Measurements from ENCODE around the gene TCEAL8.

DNA sequence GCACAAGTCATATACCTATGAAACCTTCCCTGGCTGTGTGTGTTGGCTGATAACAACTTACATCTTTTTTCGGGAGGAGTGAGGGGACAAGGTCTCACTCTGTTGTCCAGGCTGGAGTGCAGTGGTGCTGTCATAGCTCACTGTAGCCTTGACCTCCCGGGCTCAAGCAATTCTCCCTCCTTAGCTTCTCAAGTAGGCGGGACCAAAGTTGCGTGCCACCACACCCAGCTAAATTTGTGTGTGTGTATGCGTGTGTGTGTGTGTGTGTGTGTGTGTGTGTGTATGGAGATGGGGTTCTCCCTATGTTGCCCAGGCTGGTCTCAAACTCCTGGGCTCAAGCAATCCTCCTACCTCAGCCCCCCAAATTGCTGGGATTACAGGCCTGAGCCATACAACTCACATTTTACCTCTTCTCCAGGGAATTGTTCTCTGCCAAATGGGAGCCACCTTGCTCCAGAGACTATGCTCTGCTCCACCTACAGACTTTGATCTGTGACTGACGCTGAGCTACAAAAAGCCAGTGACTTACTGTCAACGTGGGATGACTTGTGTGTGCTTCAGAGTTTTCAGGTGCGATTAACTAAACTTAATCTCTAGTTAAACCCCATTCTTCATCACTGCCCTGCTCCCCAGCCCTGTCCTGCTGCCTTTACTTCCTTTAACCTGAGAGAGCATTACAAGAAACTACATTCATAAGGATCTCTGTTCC, 42.1 kb downstream of the TCEAL8 start:
- TF ChIP-seq ZNF274 (IDR thresholded peaks at IDR 0.05; ENCODE audit: insufficient read depth, insufficient read length) (no peak), CTCF (IDR thresholded peaks at IDR 0.05 in 2 of 3, conservative IDR thresholded peaks at IDR 0.05 in 1 of 3; ENCODE audit: control insufficient read depth in 2 of 3, extremely low read depth in 1 of 3, insufficient read depth in 1 of 3, low read depth in 3 of 3, low read length in 3 of 3) (no peak), PKNOX1 (IDR thresholded peaks at IDR 0.05) (no peak), PML (IDR thresholded peaks at IDR 0.05; ENCODE audit: low read length) (no peak), RFX5 (IDR thresholded peaks at IDR 0.05; ENCODE audit: low read depth, low read length) (no peak), RCOR1 (conservative IDR thresholded peaks at IDR 0.05; ENCODE audit: low read depth, low read length) (no peak), EZH2 (IDR thresholded peaks at IDR 0.05; ENCODE audit: borderline replicate concordance, control insufficient read depth, low read depth, low read length) (no peak), BCLAF1 (IDR thresholded peaks at IDR 0.05) (no peak), MTA2 (IDR thresholded peaks at IDR 0.05; ENCODE audit: low read depth) (no peak), MAX (IDR thresholded peaks at IDR 0.05; ENCODE audit: low read depth, low read length) (no peak)
- TF ChIP-seq, protein P1, sequence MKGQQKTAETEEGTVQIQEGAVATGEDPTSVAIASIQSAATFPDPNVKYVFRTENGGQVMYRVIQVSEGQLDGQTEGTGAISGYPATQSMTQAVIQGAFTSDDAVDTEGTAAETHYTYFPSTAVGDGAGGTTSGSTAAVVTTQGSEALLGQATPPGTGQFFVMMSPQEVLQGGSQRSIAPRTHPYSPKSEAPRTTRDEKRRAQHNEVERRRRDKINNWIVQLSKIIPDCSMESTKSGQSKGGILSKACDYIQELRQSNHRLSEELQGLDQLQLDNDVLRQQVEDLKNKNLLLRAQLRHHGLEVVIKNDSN (IDR thresholded peaks at IDR 0.05; ENCODE audit: borderline replicate concordance, extremely low read length, insufficient read depth, low read depth, low read length) = no peak
- TF ChIP-seq, protein P2, sequence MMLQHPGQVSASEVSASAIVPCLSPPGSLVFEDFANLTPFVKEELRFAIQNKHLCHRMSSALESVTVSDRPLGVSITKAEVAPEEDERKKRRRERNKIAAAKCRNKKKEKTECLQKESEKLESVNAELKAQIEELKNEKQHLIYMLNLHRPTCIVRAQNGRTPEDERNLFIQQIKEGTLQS (IDR thresholded peaks at IDR 0.05; ENCODE audit: borderline replicate concordance, extremely low read depth, low read depth, low read length) = no peak
- TF ChIP-seq, protein P3, sequence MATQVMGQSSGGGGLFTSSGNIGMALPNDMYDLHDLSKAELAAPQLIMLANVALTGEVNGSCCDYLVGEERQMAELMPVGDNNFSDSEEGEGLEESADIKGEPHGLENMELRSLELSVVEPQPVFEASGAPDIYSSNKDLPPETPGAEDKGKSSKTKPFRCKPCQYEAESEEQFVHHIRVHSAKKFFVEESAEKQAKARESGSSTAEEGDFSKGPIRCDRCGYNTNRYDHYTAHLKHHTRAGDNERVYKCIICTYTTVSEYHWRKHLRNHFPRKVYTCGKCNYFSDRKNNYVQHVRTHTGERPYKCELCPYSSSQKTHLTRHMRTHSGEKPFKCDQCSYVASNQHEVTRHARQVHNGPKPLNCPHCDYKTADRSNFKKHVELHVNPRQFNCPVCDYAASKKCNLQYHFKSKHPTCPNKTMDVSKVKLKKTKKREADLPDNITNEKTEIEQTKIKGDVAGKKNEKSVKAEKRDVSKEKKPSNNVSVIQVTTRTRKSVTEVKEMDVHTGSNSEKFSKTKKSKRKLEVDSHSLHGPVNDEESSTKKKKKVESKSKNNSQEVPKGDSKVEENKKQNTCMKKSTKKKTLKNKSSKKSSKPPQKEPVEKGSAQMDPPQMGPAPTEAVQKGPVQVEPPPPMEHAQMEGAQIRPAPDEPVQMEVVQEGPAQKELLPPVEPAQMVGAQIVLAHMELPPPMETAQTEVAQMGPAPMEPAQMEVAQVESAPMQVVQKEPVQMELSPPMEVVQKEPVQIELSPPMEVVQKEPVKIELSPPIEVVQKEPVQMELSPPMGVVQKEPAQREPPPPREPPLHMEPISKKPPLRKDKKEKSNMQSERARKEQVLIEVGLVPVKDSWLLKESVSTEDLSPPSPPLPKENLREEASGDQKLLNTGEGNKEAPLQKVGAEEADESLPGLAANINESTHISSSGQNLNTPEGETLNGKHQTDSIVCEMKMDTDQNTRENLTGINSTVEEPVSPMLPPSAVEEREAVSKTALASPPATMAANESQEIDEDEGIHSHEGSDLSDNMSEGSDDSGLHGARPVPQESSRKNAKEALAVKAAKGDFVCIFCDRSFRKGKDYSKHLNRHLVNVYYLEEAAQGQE (IDR thresholded peaks at IDR 0.05; ENCODE audit: low read depth, low read length) = no peak

Data from GM12878 (cell line).